SK-N-MC (cell line): Measurements from ENCODE around the gene ITGA2B.

Source experiments
- FOXP2 ChIP-seq: optimal IDR thresholded peaks from 2 replicates; pipeline ENCODE3; 2011; ENCODE audit warnings: mild to moderate bottlenecking, moderate library complexity; ENCODE audit not compliant: insufficient read depth; ENCODE audit errors: extremely low read length, control extremely low read depth
- POLR2AphosphoS5 ChIP-seq: IDR thresholded peaks from 2 replicates; pipeline ENCODE4 v1.6.1; 2012; ENCODE audit warnings: mild to moderate bottlenecking, low read depth, low read length, borderline replicate concordance

GRCh38 chr17:44333371-44333770 lies 56.1 kb downstream of the ITGA2B start:
- TF ChIP-seq POLR2AphosphoS5 (no peak), FOXP2 (no peak)
